Measurements from ENCODE around the gene METTL23.
"Not testable (repeated sequence)": the region's sequence is repeated elsewhere in the genome, so short reads cannot be mapped to it uniquely, and the experiment has no call there.

METTL23 gene

DNA sequence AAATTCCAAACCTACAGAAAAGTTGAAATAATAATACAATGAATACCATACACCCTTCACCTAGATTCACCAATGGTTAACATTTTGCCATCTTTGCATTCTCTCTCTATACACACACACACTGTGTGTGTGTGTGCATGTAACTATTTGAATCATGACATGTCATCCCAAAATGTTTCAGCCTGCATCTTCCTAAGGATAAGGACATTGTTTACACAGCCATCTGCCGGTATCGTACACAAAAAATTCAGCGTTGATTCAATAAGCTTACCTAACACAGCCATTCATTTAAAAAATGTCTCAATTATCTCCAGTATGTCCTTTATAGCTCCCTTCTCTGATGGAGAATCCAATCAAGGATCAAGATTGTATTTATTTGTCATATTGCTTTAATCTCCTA lies 19.8 kb upstream of the METTL23 start:
- no peak overlapping the region for H3K27ac ChIP-seq (ENCODE audit: low read length)
- TF ChIP-seq, protein P1, sequence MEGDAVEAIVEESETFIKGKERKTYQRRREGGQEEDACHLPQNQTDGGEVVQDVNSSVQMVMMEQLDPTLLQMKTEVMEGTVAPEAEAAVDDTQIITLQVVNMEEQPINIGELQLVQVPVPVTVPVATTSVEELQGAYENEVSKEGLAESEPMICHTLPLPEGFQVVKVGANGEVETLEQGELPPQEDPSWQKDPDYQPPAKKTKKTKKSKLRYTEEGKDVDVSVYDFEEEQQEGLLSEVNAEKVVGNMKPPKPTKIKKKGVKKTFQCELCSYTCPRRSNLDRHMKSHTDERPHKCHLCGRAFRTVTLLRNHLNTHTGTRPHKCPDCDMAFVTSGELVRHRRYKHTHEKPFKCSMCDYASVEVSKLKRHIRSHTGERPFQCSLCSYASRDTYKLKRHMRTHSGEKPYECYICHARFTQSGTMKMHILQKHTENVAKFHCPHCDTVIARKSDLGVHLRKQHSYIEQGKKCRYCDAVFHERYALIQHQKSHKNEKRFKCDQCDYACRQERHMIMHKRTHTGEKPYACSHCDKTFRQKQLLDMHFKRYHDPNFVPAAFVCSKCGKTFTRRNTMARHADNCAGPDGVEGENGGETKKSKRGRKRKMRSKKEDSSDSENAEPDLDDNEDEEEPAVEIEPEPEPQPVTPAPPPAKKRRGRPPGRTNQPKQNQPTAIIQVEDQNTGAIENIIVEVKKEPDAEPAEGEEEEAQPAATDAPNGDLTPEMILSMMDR (IDR thresholded peaks at IDR 0.05; ENCODE audit: low read length) = no peak
- TF ChIP-seq EZH2 (optimal IDR thresholded peaks at IDR 0.05; ENCODE audit: low read depth, low read length) (no peak), EZH2phosphoT487 (IDR thresholded peaks at IDR 0.05; ENCODE audit: low read length) (no peak)
- H3K4me3 ChIP-seq (ENCODE audit: low read length) = no peak overlapping the region
- H3K79me2 ChIP-seq (ENCODE audit: low read length) = no peaks in the 10 kb centered on the region
- no peaks in the 10 kb centered on the region for H3K9me2 ChIP-seq (replicated peaks; ENCODE audit: insufficient read depth, low read length)
- no peak overlapping the region for H2AFZ ChIP-seq (ENCODE audit: low read length)
- no peak overlapping the region for H3K4me2 ChIP-seq (ENCODE audit: low read depth, low read length)
- no peaks in the 10 kb centered on the region for H3K9me3 ChIP-seq (replicated peaks; ENCODE audit: insufficient read depth, low read length)
- no peaks in the 10 kb centered on the region for H3K36me3 ChIP-seq (replicated peaks; ENCODE audit: insufficient read depth, low read length)
- DNase-seq = no peak
- H3K27me3 ChIP-seq (replicated peaks; ENCODE audit: insufficient read depth, low read length) = 0 out of 2 replicates have a peak, but pooled peaks cover 5% of the 10 kb centered on the region
- H3K4me1 ChIP-seq (ENCODE audit: low read length) = no peaks in the 10 kb centered on the region
- no peaks in the 10 kb centered on the region for H4K20me1 ChIP-seq (ENCODE audit: insufficient read depth, low read length)
- H3F3A ChIP-seq (ENCODE audit: insufficient read depth, low read length) = peaks cover 7% of the 10 kb centered on the region; the same call in 1 of the 2 replicates
- H3K9ac ChIP-seq (ENCODE audit: low read length) = no peak overlapping the region

DNA sequence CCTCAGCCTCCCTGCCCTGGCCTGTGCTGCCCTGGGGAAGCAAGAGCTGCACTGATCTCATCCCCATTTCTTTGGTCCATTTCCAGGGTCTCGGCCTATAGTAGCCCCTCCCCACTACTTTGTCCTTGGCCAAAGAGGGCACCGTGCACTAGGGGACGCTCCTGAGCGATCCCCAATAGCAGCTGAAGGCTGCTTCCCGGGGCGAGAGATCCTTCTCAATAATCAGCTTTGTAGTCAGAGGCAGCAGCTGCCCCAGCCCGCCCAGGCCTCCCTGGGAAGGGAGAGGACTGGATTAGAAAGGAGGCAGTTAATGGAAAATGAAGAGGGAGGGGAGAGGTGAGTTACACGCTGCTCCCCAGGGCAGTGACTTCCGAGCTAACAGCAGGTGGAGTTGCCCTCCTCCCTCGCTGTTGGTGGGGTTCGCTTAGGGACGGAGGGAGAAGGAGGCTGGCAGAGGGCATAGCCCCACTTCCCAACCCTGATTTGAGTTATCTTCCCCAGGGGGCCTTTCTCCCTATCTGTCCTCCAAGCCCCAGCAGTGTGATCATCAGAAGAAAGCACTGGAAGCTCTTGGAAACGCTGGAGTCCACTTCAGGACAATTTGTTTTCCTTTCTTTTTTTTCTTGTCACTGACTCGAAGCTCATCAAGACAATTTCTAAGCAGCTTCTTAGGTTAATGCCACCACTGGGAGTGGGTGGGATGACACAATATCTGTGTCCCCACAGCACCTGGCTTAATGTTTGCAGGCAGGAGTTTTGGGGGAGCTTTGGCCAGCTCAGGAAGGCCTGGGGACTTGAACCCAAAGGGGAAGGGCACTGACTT lies 18.4 kb upstream of the METTL23 start:
- Histone ChIP-seq H2AFZ (ENCODE audit: low read length) (no peak overlapping the region), H3K9me3 (replicated peaks; ENCODE audit: insufficient read depth, low read length) (no peaks in the 10 kb centered on the region), H3K27ac (ENCODE audit: low read length) (no peak overlapping the region), H3K36me3 (replicated peaks; ENCODE audit: insufficient read depth, low read length) (no peaks in the 10 kb centered on the region), H3K27me3 (replicated peaks; ENCODE audit: insufficient read depth, low read length) (0 out of 2 replicates have a peak, but pooled peaks cover 5% of the 10 kb centered on the region), H3K4me1 (ENCODE audit: low read length) (no peaks in the 10 kb centered on the region), H3K9me2 (replicated peaks; ENCODE audit: insufficient read depth, low read length) (no peaks in the 10 kb centered on the region), H3F3A (ENCODE audit: insufficient read depth, low read length) (peaks cover 7% of the 10 kb centered on the region; the same call in 1 of the 2 replicates), H3K9ac (ENCODE audit: low read length) (no peak overlapping the region), H3K79me2 (ENCODE audit: low read length) (no peaks in the 10 kb centered on the region), H4K20me1 (ENCODE audit: insufficient read depth, low read length) (no peaks in the 10 kb centered on the region), H3K4me2 (ENCODE audit: low read depth, low read length) (no peak overlapping the region), H3K4me3 (ENCODE audit: low read length) (no peak overlapping the region)
- DNase-seq = no peak
- TF ChIP-seq, protein P1 (IDR thresholded peaks at IDR 0.05; ENCODE audit: low read length) = peak; percentile 13; the same call in 1 of the 2 replicates
- no peak for TF ChIP-seq EZH2 (optimal IDR thresholded peaks at IDR 0.05; ENCODE audit: low read depth, low read length)

DNA sequence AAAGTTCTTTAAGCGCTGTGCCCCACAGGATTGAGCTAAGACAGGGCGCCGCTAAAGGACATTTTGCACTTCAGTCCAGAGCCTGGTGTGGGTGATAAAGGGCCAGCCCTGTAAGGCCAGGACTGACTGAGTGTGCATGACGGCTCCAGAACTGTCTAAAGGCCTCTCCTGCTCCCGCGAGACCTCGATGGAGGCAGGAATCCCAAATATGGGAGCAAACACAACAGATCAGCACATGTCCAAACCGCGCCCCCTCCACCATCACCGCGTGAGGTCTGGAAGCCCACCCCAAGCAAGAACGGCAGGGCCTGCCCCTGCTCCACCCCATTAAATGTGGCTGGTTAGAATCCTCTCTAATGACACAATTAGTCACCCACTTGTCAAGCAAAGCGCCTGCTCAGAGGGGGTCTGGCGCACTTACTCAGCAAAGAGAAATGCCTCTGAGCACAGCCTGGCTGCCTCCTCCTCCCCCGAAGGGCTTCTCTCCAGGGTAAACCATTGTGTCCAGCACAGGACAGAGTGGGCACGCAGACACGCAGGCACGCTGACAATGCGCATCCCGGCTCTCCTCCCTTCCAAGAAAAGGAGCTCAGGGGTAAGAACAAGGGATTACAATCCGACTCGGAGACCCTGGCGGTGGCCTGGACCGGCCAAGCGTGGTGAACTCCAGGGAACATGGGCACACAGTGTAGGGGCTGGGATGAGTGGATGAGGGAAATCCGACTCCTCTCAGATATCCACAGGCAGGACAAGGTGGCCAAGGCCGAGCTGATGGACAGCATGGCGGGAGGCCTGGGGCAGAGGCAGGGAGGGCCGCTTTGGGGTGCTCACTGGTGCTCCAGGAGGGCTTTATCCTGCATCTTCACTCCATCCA lies 17.3 kb upstream of the METTL23 start:
- H3K9me2 ChIP-seq (replicated peaks; ENCODE audit: insufficient read depth, low read length) = no peaks in the 10 kb centered on the region
- no peaks in the 10 kb centered on the region for H3K9me3 ChIP-seq (replicated peaks; ENCODE audit: insufficient read depth, low read length)
- no peaks in the 10 kb centered on the region for H4K20me1 ChIP-seq (ENCODE audit: insufficient read depth, low read length)
- no peak overlapping the region for H3K4me2 ChIP-seq (ENCODE audit: low read depth, low read length)
- H3F3A ChIP-seq (ENCODE audit: insufficient read depth, low read length) = peaks cover 7% of the 10 kb centered on the region; the same call in 1 of the 2 replicates
- H3K4me1 ChIP-seq (ENCODE audit: low read length) = peaks cover under 1% of the 10 kb centered on the region
- DNase-seq = no peak
- TF ChIP-seq EZH2phosphoT487 (IDR thresholded peaks at IDR 0.05; ENCODE audit: low read length) = no peak
- TF ChIP-seq EZH2 (optimal IDR thresholded peaks at IDR 0.05; ENCODE audit: low read depth, low read length) = no peak
- TF ChIP-seq, protein P1 (IDR thresholded peaks at IDR 0.05; ENCODE audit: low read length) = no peak
- no peak overlapping the region for H3K9ac ChIP-seq (ENCODE audit: low read length)
- peaks cover 8% of the 10 kb centered on the region for H3K79me2 ChIP-seq (ENCODE audit: low read length)
- H3K36me3 ChIP-seq (replicated peaks; ENCODE audit: insufficient read depth, low read length) = no peaks in the 10 kb centered on the region
- no peak overlapping the region for H3K4me3 ChIP-seq (ENCODE audit: low read length)
- no peak overlapping the region for H3K27ac ChIP-seq (ENCODE audit: low read length)
- H2AFZ ChIP-seq (ENCODE audit: low read length) = no peak overlapping the region
- H3K27me3 ChIP-seq (replicated peaks; ENCODE audit: insufficient read depth, low read length) = 0 out of 2 replicates have a peak, but pooled peaks cover 5% of the 10 kb centered on the region

DNA sequence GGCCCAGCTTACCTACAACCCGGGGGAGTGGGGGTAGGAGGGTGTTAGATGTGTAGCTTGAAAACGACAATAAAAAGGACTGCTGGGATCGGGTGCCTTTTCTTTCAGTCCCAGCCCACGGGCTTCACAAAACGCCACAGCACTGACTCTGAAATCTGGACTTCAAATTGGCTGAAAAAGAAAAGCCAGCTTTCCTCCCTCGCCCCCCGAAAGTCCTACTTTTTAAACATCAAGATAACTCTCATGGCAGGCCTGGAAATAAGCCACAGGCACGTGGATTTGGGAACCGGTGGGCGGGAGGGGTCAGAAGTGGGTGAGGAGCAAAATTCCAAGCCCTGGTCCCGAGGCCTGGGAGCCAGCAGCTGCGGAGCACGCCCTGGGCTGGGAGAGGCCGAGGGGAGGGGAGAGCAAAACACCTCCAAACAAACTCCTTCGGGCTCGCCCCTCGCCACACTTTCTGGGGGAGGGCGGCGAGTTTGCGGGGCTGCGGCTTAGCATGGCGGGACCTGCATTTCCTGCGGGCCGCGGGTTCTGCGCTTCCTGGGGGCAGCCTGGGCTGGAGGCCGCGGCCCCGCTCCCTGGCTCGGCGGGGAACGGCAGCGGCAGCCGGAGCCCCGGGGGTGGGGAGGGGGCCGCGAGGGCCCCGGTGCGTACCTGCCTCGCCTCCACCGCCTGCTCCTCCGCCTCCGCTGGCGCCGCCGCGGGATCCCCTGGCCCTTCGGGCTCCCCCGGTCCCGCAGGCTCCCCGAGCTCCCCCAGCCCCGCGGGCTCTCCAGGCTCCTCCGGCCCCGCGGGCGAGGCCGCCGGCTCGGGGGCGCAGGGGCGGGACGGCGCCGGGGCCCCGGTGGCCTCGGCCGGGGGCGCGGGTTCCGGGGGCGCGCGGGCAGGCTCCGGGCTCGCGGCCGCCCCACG lies 16.4 kb upstream of the METTL23 start:
- H3K9me3 ChIP-seq (replicated peaks; ENCODE audit: insufficient read depth, low read length); H2AFZ ChIP-seq (ENCODE audit: low read length); H3K9ac ChIP-seq (ENCODE audit: low read length); H3K36me3 ChIP-seq (replicated peaks; ENCODE audit: insufficient read depth, low read length); H3K9me2 ChIP-seq (replicated peaks; ENCODE audit: insufficient read depth, low read length); H3K4me1 ChIP-seq (ENCODE audit: low read length); H3F3A ChIP-seq (ENCODE audit: insufficient read depth, low read length); H3K27me3 ChIP-seq (replicated peaks; ENCODE audit: insufficient read depth, low read length); H4K20me1 ChIP-seq (ENCODE audit: insufficient read depth, low read length); H3K27ac ChIP-seq (ENCODE audit: low read length); DNase-seq: not testable (repeated sequence)
- H3K79me2 ChIP-seq (ENCODE audit: low read length) = peaks cover 12% of the 10 kb centered on the region
- H3K4me3 ChIP-seq (ENCODE audit: low read length) = peak overlapping the region; percentile 14; the same call in 1 of the 2 replicates
- H3K4me2 ChIP-seq (ENCODE audit: low read depth, low read length) = peak overlapping the region; percentile 12; the same call in 1 of the 2 replicates

Data from MM.1S (cell line).